Measurements from ENCODE around the gene TENT4A.
A peak's percentile ranks its signal among the peaks of the same experiment; 100 is the strongest.

Gene TENT4A

GRCh38 chr5:6714226-6715041, 1.2 kb downstream of the TENT4A start:
- CTCF ChIA-PET = no interaction called here

DNA sequence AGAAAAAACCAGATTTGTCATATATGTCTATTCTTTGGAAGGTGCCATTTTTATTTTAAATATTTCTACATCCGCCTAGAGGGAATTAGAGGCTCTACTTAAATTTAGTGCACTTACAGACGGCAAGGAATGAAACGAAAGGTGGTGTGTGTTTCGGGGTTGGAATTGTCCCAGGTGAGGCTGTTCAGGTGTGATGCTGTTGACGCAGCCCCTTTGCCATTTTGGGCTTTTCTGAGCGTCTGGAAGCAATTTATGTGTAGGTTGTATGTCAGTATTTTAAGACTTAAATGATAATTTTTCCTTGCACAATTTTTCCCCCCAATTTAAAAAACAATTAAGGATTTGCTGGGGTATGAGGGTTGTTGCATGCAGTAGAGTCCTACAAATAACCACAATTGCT, 2.0 kb downstream of the TENT4A start:
- no peak overlapping the region for H3K27ac ChIP-seq
- DNase-seq (ENCODE audit: low spot score) = no peak
- POLR2A ChIA-PET (ENCODE audit: low non-redundant PET) = no interaction called here
- TF ChIP-seq, protein P1, sequence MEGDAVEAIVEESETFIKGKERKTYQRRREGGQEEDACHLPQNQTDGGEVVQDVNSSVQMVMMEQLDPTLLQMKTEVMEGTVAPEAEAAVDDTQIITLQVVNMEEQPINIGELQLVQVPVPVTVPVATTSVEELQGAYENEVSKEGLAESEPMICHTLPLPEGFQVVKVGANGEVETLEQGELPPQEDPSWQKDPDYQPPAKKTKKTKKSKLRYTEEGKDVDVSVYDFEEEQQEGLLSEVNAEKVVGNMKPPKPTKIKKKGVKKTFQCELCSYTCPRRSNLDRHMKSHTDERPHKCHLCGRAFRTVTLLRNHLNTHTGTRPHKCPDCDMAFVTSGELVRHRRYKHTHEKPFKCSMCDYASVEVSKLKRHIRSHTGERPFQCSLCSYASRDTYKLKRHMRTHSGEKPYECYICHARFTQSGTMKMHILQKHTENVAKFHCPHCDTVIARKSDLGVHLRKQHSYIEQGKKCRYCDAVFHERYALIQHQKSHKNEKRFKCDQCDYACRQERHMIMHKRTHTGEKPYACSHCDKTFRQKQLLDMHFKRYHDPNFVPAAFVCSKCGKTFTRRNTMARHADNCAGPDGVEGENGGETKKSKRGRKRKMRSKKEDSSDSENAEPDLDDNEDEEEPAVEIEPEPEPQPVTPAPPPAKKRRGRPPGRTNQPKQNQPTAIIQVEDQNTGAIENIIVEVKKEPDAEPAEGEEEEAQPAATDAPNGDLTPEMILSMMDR (conservative IDR thresholded peaks at IDR 0.05; ENCODE audit: low read depth) = no peak
- CTCF ChIA-PET = interaction anchor here (0.6 kb wide), 1 partner anchor 80 kb away, joined by 6 read pairs; no protein-coding TSS in a partner anchor

More at GRCh38 chr5:6714226-6715041, 1.2 kb downstream of the TENT4A start:
- TF ChIP-seq, protein P1 (conservative IDR thresholded peaks at IDR 0.05; ENCODE audit: low read depth) = no peak
- DNase-seq (ENCODE audit: low spot score) = peak; percentile 54
- H3K27ac ChIP-seq = peak overlapping the region; percentile 99
- POLR2A ChIA-PET (ENCODE audit: low non-redundant PET) = no interaction called here

DNA sequence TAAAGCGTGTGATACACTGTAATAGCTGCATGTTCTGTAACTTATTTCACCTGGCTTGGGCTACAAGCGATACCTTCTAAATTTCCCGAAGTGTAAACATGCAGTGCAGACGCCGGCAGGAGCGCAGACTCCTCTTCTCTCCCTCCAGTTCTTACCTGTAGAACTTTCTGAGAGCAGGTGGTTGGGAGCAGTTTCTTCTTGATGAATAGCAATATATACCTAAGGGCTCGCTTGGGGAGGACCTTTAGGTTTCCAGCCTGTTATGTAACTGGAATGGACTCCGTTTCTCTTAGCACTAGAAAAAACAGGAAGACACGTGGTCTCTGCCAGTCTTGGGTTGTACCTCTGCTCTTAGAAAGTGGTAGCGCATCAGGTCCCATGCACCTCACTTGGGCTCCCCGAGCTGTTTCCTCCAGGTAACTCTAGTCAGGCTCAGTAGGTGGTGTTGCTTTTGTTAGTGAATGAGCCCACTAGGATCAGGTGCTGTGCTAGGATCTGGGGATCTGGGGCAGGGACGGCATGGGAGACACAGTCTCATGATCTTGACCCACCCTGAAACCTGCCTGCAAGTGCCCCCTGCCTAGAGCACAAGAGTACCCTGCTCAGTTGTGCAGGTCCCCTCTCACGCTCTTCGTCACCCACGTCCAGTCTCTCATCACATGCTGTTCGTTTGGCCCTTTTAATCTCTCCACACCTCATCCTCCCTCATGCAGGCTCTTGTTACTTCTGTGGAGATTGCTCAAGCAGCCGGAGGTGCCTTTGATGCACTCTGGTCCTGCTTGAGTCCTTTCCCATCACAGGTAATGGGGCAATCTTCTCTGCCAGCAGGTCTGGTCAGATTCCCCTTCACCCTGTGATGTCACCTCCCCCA, 2.8 kb downstream of the TENT4A start:
- no peak for DNase-seq (ENCODE audit: low spot score)
- TF ChIP-seq, protein P1 (conservative IDR thresholded peaks at IDR 0.05; ENCODE audit: low read depth) = no peak
- ChIA-PET POLR2A (ENCODE audit: low non-redundant PET) (no interaction called here), CTCF (interaction anchor here (0.6 kb wide), 1 partner anchor 80 kb away, joined by 6 read pairs; no protein-coding TSS in a partner anchor)
- peak overlapping the region; percentile 12; the same call in 1 of the 2 replicates for H3K27ac ChIP-seq

GRCh38 chr5:6716629-6717149, 3.5 kb downstream of the TENT4A start:
- ChIA-PET CTCF (no interaction called here), POLR2A (ENCODE audit: low non-redundant PET) (no interaction called here)

GRCh38 chr5:6717247-6717646, 4.0 kb downstream of the TENT4A start:
- POLR2A ChIA-PET (ENCODE audit: low non-redundant PET) = no interaction called here
- TF ChIP-seq, protein P1 (conservative IDR thresholded peaks at IDR 0.05; ENCODE audit: low read depth) = no peak
- H3K27ac ChIP-seq = no peak overlapping the region
- CTCF ChIA-PET = interaction anchor here (0.6 kb wide), 1 partner anchor 9 kb away, joined by 3 read pairs; no protein-coding TSS in a partner anchor
- DNase-seq (ENCODE audit: low spot score) = no peak

More at GRCh38 chr5:6716629-6717149, 3.5 kb downstream of the TENT4A start:
- no peak for DNase-seq (ENCODE audit: low spot score)
- TF ChIP-seq, protein P1 (conservative IDR thresholded peaks at IDR 0.05; ENCODE audit: low read depth) = no peak
- H3K27ac ChIP-seq = peak overlapping the region; percentile 12; the same call in 1 of the 2 replicates

DNA sequence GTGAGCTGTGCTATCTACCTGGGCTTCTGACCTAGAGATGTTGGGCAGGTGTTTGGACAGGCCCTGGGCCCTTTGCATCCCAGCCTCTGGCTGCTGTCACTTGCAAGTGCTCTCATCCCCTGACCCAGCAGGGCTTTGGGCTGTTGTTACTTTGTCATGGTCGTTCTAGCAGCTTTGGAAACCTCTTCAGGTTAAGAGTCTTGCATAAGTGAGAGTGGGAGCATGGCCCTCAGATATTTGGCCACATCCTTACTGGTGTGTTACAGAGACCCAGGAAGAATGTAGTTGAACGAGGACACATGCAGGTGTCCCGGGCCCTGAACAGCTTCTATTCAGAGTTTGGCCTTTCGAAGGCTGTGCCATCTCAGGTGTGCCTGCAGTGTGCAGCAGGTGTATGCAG, 4.5 kb downstream of the TENT4A start:
- H3K27ac ChIP-seq = no peak overlapping the region
- ChIA-PET CTCF (interaction anchor here (0.6 kb wide), 1 partner anchor 9 kb away, joined by 3 read pairs; no protein-coding TSS in a partner anchor), POLR2A (ENCODE audit: low non-redundant PET) (no interaction called here)
- no peak for DNase-seq (ENCODE audit: low spot score)
- TF ChIP-seq, protein P1 (conservative IDR thresholded peaks at IDR 0.05; ENCODE audit: low read depth) = no peak

Measured in RWPE1 (cell line).